ENCODE measurements around the gene NCKAP5.
"Not testable (repeated sequence)": the region's sequence is repeated elsewhere in the genome, so short reads cannot be mapped to it uniquely, and the experiment has no call there.

NCKAP5 gene

DNA sequence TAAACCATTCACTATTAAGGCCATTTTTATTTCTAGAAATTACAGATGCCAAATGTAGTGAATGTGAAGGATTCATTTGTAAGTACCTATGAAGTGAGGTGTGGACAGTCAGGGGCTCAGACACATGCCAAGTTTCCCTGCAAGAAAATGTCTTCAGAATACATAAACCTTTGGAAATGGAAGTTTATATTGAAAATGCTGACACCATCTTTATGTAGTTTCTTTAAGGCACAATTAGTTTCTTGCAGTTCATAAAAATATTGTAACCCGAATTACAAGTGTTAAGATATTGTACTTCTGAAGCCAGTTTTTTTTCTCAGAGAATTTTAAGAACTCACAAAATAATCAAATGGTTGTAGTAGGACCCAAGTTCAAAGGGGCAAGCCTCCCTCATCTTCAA, 832.2 kb downstream of the NCKAP5 start:
- no peak for DNase-seq (ENCODE audit: low read depth in 1 of 2, low spot score in 1 of 2)

- no peak for DNase-seq (ENCODE audit: low read depth in 1 of 2, low spot score in 1 of 2)
Measured at GRCh38 chr2:132734961-132735360, 833.3 kb downstream of the NCKAP5 start.

- DNase-seq (ENCODE audit: low read depth in 1 of 2, low spot score in 1 of 2) = no peak
Measured at GRCh38 chr2:132733094-132733493, 835.2 kb downstream of the NCKAP5 start.

- DNase-seq (ENCODE audit: low read depth in 1 of 2, low spot score in 1 of 2) = no peak
Measured at GRCh38 chr2:132732694-132733093, 835.6 kb downstream of the NCKAP5 start.

GRCh38 chr2:132731441-132731840, 836.8 kb downstream of the NCKAP5 start:
- DNase-seq (ENCODE audit: low read depth in 1 of 2, low spot score in 1 of 2) = no peak

DNA sequence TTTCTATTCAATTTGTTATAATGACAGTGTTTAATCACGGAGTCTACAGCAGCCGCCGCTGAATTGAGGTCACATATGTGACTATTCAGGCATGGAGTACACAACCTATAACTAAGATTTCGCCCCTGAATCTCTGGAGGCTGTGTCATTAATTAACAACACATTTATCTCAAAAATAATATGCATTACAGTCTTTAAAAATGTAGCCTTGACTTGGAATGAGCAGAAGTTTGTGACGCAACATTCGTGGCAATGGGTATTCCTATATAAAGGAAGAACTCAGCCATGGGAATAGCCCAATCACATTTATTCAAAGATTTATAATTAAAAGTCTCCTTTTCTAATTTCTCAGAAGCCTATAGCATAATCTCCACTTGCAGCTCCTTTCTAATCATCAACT, 837.7 kb downstream of the NCKAP5 start:
- DNase-seq (ENCODE audit: low read depth in 1 of 2, low spot score in 1 of 2) = no peak

GRCh38 chr2:132729522-132729921, 838.7 kb downstream of the NCKAP5 start:
- no peak for DNase-seq (ENCODE audit: low read depth in 1 of 2, low spot score in 1 of 2)

DNA sequence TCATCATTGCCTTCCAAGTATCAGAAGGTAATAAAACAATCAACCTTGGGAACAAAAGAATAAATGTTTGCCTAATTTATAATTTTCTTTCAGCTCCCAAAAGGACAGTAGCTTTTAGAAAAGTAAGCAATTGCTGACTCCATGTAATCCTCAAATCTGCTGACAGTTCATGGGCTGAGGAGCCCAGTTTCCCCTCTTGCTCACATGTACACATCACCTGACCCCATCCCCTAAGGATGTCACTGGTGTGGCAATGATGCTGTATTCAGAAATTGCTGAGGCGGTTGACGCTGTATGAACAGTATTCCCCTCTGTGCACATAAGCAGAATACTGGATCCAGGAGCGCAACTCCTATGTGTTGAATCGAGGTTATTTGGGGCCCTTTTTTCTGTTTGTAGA, 842.1 kb downstream of the NCKAP5 start:
- no peak for DNase-seq (ENCODE audit: low read depth in 1 of 2, low spot score in 1 of 2)

DNA sequence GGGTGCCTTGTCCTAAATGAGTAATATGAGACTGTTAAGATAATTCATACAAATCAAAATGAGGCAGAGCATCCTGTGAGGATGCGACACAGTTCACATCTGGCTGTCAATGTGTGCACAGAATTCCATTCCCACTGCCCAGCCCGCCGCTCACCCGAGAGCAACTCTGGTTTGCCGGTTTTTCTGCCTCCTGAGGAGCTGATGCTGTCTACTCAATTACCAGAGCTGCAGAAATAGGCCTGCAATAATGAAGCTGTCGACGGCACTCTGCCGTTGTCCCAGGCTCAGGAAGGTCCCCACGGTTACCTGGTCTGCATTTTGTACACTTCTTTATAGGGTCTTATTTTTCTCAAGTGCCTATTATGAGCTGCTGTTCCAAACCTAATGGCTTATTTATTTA, 842.5 kb downstream of the NCKAP5 start:
- DNase-seq (ENCODE audit: low read depth in 1 of 2, low spot score in 1 of 2) = no peak

DNA sequence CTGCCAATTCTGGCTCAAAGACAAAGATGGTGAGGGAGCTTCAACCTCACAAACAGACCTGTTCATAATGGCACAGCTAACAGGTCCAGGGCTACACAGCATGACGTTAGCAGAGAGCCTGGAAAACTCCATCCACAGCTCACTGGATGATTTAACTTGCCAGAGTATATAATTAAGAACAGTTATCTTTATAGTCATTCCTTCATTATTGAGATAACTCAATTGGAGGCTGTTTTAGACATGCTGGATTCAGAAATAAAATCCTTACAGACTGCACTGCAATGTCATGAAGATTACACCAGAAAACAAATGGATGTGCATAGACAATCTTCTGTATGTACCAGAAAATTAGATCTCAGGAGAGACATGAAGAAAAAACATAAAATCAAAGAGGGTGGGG, 843.1 kb downstream of the NCKAP5 start:
- no peak for DNase-seq (ENCODE audit: low read depth in 1 of 2, low spot score in 1 of 2)

- DNase-seq (ENCODE audit: low read depth in 1 of 2, low spot score in 1 of 2) = no peak
Measured at GRCh38 chr2:132721938-132722337, 846.3 kb downstream of the NCKAP5 start.

DNA sequence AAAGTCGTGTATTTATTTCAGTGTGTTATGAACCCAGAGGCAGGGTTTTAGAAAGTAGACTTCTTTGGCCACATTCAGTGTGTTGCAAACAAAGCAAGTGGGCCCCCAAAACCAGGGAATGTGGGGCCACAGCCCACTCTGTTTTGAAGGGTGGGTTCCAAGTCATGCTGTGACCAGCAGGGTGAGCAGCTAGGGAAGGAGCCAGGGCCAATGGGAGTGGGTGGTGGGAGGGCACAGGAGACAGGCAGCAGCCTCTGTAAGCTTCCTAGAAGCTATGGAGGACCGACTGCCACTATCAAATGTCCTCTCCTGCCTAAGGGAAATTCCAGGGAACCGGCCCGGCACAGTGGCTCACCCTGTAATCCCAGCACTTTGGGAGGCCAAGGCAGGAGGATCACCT, 847.9 kb downstream of the NCKAP5 start:
- no peak for DNase-seq (ENCODE audit: low read depth in 1 of 2, low spot score in 1 of 2)

DNA sequence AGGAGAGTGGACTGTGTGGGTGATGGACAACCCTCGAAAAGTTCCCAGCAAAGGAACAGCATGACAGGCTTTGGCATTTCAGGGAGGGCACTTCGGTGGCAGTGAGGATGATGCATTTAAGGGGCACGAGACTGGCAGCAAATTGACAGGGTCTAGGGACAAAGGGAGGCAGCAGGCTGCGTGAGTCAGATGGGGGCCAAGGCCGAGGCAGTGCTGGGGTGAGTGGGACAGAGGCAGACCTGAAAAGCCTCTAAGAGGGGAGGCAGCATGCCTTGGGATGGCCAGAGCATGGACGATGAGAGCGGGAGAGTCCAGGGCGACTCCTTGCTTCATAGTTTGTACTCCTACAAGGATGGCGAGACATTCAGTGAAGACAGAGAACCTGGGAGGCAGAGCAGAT, 848.8 kb downstream of the NCKAP5 start:
- no peak for DNase-seq (ENCODE audit: low read depth in 1 of 2, low spot score in 1 of 2)

- DNase-seq (ENCODE audit: low read depth in 1 of 2, low spot score in 1 of 2) = no peak
Measured at GRCh38 chr2:132716954-132717353, 851.3 kb downstream of the NCKAP5 start.

DNA sequence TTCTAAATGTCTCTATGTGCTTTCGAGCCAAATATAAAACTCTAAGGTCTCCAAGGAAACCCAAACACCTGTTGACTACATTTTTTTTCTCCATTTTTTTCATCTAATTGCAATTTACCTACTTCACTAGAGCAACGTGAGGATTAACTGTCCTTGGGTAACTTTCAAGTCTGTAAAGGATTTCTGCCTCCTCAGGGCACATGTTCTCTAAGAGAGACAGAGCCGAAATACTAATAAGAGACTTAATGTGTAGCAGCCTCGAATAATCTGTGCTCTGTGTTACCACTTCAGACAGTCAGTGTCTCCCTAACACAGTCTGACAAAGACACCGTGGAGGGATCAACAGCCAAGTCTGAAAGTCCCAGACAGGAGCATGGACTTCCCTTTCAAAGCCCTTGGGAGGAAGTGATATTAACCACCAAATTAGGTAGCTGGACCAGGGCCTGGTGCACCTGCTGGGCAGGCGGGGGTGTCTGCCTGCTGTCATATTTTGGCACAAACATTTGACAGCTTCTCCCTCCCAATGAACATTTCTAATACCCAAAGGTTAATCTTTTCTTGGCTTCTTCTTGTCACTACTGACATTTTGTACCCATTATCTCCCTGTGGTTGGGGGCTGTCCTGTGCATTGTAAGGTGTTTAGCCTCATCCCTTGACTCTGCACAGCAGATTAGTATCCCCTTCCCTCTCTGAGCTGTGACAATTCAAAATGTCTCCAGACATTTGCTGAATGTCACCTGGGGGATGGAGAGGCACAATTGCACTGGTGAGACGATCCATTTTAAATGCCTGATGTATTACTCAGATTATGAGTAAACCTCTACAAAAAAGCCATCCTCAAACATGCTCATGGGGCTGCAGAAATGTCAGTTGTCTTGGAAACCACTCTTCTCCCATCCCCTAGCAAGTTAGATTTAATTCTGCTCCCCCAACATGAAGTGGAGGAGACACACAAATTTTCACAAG, 852.6 kb downstream of the NCKAP5 start:
- DNase-seq (ENCODE audit: low read depth in 1 of 2, low spot score in 1 of 2) = no peak

GRCh38 chr2:132703396-132703795, 864.9 kb downstream of the NCKAP5 start:
- DNase-seq (ENCODE audit: low read depth in 1 of 2, low spot score in 1 of 2) = no peak

DNA sequence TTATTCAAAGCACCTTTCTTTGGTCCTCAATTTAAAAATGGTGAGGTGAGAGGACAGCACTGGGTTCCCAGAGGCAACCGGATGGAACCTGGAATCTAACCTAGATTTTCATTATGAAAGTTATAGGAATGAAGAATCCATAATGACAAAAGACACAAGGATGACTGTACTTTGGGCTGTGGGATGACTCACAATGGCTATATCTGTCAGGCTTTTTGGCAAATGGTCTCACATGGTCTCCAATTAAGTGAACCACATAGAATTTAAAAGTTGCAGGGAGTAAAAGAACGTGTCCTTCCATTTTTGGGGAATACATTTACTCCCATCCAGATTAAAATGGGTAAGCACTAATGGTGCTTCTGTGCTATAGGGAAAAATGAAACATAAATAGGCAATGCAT, 866.5 kb downstream of the NCKAP5 start:
- DNase-seq (ENCODE audit: low read depth in 1 of 2, low spot score in 1 of 2) = no peak

DNA sequence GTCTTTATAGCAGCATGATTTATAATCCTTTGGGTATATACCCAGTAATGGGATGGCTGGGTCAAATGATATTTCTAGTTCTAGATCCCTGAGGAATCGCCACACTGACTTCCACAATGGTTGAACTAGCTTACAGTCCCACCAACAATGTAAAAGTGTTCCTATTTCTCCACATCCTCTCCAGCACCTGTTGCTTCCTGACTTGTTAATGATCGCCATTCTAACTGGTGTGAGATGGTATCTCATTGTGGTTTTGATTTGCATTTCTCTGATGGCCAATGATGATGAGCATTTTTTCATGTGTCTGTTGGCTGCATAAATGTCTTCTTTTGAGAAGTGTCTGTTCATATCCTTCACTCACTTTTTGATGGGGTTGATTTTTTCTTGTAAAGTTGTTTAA, 868.5 kb downstream of the NCKAP5 start:
- DNase-seq (ENCODE audit: low read depth in 1 of 2, low spot score in 1 of 2) = not testable (repeated sequence)

DNA sequence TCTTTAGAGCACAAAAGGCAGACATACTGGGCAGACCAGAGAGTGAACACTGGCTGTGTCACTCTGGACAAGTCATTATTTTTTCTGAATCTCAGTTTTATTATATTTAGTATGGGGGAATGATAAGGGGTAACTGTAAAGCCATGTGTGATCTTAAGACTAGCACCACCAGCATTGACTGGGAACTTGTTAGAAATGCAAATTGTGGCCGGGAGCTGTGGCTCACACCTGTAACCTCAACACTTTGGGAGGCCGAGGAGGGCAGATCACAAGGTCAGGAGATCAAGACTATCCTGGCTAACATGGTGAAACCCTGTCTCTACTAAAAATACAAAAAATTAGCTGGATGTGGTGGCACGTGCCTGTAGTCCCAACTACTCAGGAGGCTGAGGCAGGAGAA, 869.9 kb downstream of the NCKAP5 start:
- DNase-seq (ENCODE audit: low read depth in 1 of 2, low spot score in 1 of 2) = not testable (repeated sequence)

DNA sequence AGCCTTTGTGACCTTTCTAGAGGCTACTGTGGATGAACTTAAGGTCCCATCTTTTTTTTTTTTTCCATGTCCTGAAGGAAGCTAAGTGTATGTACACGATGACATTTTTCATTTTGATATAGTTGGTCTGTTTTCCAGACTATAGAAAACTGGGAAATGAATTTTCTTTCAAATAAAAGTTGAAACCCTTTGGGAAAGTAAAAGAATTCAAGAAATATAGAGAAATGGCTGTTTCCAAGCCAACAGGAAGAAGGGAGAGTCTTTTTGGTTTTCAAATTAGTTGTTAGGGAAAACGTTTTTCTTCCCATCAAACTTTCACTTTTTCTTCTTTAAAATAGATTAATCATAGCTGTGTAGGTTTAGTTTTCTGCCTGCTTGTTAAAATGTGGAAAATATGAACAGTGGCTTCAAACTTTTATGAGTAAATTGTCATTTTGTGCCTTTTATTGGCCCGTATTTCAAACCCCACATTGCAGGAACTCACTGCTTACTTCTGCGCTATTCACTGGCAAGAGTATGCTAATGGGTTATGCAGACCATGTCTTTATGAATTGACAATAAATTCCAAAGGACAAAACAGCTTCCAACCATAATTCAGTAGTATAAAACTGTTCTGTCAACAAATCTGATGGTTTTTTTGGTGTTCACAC, 870.6 kb downstream of the NCKAP5 start:
- no peak for DNase-seq (ENCODE audit: low read depth in 1 of 2, low spot score in 1 of 2)

- DNase-seq (ENCODE audit: low read depth in 1 of 2, low spot score in 1 of 2) = no peak
Measured at GRCh38 chr2:132692816-132693215, 875.4 kb downstream of the NCKAP5 start.

DNA sequence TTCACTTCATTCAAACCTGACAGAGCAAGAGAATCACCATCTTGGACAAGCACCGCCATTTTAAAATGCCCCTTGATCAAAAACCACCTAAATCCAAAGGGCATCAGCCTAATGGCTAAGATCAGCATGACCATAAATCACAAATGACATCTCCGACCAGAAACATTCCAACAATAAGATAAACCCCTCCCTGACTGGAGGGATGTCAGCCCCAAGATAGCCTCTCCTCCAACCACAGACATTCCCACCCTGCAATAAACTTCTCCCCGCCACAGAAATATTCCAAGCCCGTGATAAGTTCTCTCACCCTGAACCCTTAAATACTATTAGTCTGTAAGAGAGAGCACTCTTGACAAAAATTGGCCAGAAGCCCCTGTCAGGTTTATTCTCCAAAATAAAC, 876.7 kb downstream of the NCKAP5 start:
- DNase-seq (ENCODE audit: low read depth in 1 of 2, low spot score in 1 of 2) = no peak

Measured in activated CD4-positive, alpha-beta T cell treated with anti-CD3 and anti-CD28 coated beads, Interleukin-2, amount 50 U/mL, for 24 hours (primary cell).